Islet precursor cell (in vitro differentiated cells): ENCODE results near the gene CD9.

Source experiments
- DNase-seq: peaks from one replicate; pipeline ENCODE4 v3.0.0-alpha.2; 2018

The CD9 gene

DNA sequence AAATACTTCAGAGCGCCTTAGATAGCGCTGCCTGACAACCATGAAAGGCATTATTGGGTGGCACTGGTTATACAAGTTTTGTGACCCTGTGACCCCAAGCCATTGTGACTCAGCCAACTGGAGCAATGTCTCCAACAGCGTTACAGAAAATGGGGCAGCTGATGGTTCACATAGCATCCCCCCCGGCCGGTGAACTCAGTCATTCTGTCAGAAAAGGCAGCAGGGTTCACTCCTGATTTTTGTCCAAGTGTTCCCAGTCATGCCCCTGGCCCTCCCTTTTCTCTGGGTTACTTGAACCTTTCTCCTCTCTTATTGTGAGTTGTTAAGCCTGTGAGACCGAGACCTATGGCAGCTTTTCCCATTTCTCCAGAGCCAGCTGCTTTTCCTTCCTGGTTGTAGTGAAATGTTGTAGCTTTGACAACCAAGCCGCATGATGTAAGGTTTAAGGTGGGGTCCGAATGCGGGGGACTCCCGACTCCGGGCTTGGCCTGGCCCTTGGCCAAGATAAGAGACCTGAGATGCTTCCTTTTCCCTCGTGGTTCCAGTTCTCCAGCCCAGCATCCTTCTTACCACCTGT is 22.0 kb downstream of the CD9 start:
- DNase-seq: no peak

DNA sequence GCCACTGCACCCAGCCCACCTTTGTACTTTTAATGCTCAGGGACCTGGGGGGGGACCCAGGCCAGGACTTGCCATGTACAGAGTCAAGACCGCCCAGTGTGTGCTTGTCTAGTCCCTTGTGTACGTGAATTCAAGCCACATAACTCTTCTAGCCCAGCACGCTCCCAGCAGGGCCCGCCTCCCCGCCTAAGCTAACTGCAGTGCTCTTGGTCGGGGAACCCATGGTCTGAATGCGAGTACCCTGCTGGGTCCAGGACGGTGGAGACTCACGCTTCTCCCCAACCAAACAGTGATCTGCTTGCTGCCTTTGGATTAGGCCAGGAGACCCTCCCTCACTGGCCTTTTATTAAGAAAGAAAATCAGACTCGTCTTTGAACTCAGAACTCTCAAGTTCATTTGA is 23.3 kb downstream of the CD9 start:
- DNase-seq: no peak

DNA sequence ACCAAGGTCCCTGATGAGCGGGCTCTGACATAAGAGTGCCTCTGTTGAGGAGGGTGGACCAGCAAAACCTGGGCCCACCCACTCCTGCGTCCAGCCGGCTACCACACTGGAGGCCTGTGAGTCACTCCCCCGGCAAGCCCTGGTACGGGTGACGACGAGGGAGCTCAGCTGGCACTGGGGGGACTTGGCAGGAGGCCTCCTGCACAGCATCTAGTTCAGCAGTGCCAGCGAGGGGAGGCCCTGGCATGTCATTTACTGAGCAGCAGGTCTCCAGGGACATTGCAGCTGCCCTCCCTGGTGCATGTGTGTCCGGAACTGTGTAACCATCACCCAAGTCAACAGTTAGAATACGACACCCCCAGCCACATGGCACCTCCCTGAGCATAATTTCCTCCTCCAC is 24.4 kb downstream of the CD9 start:
- no peak for DNase-seq

DNA sequence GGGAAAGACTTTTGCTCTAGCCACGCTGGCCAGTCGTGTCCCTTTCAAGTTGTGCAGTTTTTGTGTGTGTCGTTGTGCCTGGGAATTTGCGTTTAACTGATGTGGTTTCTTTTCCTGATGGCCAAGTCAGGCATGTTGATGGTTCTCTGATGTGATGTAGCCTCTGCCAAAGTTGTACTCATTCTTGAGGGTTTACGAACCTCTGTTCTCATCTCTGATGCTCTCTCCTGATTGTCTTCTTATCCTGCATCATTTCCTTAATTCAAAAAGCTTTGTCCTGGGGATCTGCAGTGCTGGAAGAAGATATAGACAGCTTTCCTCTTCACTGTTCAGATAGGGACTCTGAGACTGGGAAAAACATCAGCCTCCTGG is 25.4 kb downstream of the CD9 start:
- no peak for DNase-seq

DNA sequence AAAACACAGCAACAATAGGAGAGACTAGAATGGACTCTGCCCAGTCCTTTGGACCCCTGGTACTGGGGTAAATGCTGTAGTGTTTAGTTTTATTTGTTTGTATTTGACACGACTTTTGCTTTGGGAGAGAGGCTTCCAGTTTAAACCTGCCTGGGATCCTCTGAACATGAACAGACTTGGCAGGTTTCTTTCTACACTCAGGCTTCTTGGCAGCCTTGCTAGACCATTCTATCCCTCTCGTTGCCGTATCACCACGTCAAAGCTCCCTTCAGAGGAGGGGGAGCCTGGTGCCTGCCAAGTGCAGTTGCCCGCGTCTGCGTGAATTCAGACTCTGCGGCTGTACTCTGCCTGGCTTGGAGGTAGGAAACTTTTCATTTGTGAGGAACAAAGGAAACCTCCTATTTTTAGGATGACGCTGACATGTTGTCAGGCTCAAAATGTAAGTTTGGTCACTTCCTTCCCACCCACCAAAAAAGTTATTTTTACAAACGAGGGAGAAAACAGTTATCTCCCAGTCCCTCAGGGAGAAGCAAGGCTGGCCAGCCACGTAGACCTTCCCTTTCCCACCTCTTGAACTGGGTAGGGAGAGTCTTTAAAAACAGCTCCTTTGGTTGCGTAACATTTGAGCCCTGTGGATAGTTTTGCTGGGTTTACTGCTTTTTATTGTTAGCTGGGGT is 25.9 kb downstream of the CD9 start:
- DNase-seq: no peak

DNA sequence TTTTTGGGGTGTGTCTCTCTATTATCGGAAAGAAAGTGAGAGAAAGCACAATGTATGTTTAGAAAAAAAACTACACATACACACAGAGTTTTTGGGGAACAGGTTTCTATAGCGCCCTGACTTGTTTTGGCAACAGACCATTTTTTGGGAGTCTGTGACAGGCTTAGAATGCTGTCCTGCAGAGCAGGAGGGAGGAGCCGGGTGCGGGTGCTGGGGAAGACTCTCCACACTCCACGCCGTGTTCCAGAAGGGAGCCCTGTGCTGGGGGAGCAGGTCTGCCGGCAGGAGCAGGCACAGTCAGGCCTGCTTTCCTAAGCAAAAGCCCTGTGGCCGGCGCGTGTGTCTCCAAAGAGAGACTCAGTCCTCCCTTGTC is 26.5 kb downstream of the CD9 start:
- DNase-seq: no peak

DNA sequence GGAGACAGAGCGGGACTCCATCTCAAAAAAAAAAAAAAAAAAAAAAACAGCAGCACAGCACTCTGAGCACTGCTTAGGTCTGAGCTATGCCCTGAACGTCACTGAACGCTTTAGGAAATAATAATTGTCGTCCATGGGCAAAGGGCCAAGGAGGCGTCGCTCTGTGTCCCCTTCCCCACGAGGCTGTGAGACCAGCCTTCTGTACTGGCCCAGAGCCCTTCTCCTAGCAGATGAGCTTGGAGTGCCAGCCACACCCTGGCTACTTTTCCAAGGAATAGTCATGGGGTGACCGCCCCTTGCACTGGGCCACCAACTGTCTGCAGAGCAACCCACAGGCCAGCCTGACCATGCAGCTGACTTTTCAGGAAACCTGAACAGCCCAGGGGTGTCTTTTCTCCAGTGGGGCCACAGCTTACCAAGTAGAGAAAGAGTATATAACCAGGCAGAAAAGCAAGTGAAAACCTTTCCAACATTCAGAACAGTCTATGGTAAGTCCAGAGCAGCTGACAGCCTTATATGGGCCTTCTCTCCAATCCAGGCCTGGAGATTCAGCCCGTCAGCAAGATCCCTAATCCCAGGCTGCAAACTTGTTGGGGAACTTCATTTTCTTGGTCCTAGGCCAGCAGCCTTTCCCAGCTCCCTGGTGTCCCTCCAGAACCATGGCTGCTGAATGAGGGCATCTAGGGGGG is 28.5 kb downstream of the CD9 start:
- no peak for DNase-seq

DNA sequence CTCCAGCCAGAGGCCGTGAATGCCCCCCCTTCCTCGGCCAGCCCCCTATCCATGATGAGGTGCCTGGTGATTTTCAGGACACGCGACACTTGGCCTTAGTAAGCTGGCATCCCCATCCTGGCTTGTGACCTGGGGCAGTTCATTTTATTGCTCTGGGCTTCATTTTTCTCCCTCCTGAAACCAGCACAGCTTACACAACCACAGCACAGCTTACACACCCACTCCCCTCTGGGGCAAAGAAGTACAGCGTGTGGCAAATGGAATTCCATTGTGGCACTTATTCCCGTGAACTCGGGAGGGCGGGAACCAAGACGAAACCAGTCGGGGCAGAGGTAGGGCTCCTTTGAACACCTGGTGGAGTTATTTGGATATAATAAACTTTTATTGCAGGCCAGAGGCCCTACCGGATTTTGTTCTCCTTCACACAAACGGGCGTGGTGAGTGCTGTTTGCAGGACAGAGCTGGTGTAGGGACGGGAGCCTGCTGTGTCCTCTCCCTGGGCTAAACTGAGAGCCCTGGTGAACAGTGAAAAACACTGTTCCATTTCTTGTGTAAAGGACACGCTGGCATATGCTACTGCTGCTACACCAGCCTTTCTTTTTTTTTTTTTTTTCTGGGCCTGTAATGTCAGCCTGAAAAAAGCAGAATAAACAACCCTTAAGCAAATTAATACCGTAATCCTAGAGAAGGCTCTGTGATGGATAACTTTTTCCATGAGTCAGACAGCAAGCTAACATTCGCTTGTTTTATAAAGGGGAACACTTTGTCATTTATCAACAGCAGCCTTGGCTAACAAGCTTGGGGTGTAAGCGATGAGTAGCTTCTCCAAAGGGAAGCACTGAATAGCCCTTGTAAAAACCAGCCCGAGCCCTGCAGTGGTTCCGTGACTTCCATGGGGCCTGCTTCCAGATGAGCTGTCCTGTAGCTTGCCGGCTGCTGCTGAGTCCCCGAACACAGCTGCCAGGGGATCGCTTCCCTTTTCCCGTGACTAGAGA is 29.3 kb downstream of the CD9 start:
- DNase-seq: no peak

DNA sequence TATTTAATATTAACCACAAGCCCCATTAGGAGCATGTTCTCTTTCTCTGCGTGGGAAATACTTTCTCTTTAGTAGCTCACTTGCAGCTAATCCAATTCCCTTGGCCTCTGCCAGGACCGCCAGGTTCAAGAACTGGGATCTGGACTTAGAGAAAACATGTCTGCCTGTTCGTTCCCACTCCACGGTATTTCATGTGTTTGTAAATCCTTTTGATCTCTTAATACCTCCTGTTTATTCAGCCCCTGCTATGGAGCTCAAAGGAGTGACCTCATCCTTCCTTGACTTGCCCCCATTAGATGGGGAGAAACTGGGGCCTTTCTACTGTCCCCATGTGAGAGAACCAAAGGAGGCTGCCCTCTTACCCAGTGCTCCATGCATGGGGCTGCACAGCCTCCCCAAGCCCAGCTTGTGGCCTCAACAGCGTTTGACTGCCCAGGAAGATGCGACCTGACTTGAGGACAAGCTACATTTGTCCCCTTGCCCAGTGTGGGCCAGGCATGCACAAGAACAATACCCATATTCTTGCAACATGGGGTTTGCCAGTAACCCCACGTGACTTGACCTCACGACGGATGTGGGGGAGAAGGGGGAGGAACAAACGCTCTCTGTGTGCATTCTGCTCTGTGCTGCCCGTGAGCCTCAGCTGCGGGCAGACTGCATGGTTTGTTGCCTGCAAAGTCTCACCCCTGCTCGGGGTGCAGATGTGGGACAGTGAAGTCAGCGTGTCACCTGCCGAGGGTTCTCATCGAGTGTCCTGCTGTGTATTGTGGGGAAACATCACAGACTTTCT is 30.3 kb downstream of the CD9 start:
- DNase-seq: no peak

DNA sequence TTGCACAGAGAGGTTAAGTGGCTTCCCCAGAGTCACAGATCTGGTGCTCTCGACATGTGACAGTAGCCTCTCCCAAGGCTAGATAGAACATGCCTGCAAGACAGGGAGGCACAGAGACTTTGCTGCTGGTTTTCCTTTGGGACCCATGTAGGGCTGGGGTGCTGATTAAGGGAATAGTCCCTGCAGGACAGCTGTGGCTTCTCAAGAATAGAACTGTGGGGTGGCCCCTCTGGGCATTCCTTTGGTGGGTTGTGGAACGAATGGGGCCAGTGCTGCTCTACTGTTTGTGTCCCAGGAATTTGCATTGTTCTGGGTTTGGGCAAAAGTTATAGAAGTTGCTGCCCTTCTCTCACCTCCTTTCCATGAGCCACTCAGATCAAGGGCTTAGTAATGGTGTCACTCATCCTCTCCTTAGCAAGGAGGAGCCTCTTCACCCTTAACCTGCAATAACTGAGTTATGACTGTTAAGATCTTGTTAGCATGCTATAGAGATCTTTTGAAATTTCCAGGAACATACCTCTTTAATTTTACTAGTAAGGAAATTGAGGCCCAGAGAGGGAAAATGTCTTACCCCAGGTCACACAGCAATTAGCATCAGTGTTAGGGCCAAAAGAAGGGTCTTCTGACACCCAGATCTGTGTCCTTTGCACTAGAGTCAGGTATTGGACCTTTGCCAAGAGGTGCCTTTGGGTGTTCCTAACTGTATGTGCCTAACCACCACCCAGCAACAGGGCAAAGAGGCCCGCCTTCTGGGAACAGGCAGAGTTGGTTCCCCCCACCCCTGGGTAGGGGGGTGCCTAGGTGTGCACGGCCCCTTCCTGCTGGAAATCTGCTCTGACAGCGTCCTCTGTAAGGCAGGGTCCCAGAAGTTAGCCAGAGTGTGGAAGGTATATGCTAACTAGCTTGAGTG is 31.4 kb downstream of the CD9 start:
- no peak for DNase-seq

DNA sequence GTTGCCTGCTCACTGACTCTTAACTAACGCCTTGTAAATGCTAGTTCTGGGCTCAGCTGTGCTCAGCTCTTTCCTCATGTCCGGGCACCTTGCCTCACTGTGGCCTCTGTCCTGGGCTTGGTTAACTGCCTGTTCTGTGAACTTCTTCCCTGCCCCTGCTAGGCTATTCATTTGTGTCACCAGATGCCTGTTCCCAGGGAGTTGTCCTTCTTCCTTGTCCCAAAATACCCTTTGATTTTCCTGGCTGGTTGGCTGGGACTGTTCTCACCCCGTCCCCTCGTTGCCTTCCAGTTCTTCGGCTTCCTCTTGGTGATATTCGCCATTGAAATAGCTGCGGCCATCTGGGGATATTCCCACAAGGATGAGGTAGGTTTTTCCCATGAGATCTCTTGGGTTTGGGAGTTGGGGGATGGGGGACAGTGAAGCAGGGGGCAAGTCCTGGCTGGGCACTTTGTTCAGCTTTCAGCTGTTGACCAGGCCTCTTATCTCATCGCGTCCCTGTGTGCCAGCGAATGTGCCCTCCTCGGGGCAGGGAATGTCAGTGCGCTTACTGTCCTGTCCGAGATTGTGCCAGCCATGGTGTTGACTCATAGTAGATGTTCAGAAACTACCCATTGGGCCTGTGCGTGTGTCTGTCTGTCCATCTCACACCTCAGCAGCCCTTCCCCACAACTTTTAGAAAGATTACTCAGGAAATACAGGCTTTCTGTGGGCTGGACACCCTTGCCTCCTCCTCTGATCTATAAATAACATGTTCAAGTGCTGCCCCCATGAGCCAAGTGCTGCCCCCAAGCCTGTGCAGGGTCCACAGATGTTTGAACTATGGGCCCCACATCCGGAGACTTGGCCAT is 33.1 kb downstream of the CD9 start:
- no peak for DNase-seq

DNA sequence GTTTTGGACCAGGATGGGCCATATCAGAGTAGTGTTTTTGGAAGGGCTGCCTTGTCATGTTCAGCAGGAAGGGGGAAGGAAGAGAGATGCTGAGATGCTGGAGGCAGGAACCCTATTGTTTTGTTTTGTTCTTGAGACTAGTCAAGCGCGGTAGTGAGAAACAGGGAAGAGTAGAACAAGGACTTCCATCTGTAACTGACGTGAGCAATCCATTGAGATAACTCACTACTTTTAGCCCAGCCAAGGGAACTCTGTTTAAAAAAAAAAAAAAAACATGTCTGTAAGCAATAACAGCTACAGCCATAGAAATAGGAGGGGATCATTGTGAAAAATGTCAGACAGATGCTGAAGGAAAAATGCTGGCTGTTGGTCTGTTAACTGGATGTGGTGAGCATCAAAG is 34.0 kb downstream of the CD9 start:
- DNase-seq: no peak

DNA sequence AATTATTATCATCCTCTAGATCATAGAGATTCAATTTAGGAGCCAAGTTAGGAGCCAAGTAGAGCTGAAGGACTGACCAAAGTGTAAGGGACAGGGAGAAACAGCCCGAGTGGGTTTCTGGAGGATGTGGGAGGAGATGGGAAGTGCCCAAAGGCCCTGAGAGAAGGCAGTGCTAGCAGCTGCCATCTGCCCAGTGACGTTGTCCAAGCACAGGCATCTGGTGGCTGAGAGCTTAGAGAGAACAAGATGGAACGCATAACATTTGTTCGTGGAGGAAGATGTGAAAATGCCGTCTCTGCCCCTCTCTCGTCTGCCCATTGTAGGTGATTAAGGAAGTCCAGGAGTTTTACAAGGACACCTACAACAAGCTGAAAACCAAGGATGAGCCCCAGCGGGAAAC is 34.7 kb downstream of the CD9 start:
- no peak for DNase-seq

DNA sequence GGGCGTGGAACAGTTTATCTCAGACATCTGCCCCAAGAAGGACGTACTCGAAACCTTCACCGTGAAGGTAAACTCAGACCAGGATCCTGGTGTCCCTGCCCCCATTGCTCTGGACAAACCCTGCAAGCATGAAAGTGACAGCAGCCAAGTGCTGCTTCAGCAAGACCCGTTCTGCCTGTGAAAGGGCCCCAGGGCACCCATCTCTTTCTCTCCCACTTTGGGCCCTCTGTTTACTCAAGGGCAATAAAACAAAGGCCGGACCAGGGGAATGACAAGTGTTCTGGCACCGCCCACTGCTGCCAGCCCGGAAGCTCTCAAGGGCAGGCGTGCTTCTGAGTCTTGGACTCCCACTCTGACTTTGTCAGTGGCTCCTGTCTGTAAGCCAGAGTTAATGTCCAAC is 35.3 kb downstream of the CD9 start:
- DNase-seq: peak; percentile 85

DNA sequence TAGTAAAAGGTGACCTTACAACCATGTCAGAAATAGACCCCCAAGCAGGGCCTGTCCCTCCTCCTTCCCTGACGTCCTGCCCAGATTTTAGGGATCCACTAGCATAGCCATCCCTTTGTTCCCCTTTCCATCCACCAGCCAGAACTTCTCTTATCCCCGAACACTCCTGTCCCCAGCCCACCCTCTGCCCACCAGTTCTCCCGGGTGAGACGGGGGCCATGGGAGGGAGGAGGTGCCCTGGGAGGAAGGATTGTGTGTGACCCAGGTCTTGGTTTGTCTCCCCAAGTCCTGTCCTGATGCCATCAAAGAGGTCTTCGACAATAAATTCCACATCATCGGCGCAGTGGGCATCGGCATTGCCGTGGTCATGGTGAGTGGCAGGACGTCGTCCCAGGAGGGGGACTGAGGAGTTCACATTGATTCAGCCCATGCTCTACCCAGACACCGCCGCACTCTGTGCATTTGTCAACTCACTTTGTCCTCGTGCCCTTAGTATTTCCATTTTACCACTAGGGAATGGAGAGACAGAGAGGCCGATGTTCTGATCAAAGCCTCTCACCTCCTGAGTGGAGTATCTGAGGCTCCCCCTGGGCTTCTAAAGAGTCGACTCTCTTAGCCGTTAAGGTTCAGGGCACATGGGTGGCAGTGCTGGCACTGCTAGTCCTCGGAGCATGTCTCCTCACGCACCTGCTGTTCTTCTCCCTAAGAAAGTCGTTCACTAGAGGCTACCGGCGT is 35.9 kb downstream of the CD9 start:
- DNase-seq: no peak

DNA sequence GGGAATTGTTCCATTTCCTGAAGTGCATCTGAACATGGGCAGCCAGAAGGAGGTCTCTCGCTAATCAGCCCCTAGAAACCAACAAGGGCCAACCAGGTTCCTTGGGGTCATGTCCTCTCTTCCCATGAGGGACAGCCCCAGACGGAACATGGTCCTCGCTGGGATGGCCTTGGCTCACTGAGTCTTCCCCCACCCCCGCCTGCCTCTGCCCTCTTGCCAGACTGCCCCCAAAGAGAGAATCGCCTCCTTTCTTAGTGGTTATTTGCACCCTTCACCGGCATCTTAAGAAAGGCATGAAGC is 36.4 kb downstream of the CD9 start:
- no peak for DNase-seq

DNA sequence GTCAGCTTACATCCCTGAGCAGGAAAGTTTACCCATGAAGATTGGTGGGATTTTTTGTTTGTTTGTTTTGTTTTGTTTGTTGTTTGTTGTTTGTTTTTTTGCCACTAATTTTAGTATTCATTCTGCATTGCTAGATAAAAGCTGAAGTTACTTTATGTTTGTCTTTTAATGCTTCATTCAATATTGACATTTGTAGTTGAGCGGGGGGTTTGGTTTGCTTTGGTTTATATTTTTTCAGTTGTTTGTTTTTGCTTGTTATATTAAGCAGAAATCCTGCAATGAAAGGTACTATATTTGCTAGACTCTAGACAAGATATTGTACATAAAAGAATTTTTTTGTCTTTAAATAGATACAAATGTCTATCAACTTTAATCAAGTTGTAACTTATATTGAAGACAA is 37.6 kb downstream of the CD9 start:
- DNase-seq: no peak

DNA sequence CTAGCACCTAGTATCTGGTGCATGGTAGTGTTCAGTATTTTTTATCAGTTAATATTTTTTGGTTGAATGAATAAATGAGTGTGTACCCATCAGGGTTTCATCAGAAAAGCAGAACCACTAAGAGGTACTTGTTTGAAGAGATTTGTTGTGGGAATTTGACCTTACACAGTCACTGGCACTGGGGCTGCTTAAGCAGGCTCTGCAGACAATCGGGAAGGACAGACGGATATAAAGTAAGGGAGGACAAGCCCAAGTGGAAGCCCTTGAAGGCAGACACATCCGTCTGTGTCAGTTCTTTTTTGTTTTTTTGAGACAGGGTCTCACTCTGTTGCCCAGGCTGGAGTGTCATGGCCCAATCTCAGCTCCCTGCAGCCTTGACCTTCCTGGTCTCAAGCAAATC is 38.7 kb downstream of the CD9 start:
- no peak for DNase-seq

DNA sequence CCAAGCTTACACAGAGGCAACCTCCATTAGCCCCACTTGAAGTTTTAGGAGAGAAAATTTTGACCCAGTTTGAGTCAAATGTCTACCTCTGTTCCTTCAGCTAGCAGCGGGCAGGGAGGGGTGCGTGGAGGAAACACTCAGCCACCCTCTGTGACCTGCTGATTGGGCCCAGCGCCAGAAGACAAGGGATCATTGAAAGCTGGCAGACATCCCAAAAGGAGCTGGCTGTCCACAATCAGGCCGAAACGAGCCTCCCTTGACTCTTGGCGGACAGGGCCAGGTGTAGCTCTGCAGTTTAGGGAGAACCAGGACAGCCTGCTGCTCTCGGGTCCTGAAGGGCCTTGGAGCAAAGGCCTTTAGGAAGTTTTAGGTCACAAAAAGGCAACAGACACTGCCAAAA is 41.3 kb downstream of the CD9 start:
- no peak for DNase-seq

DNA sequence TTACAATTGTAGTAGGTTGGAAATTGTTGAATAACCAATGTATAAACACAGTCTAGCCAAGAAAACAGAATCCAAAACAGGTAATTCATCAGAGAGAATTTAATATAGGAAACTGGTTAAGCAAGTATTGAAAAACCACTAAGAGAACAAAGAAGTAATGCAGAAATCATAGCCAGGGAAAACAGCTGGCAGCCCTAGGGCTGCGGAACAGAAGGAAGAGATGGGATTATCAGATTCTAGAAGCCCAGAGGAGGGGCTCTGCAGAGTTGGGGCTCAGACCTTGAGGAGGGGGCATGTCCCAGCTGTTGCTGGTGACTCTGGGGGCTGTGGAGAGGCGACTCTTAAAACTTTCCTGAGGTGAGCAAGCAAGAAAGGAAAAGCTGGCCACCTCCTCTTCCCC is 49.4 kb downstream of the CD9 start:
- no peak for DNase-seq
